ENCODE data around the gene JPH3. TPM values are rescaled to one million over a fixed set of nuclear protein-coding genes. Genes with fewer than 3 reads are reported as not detected.

The JPH3 gene
- total and polyA plus RNA-seq, 12 donors = 0.06 to 0.79 (median 0.10) TPM; not detected in 6

GRCh38 chr16:87619360-87620200 is 17.3 kb downstream of the JPH3 start:
- ATAC-seq = no peak
- WGBS, 2 donors = 57 to 64% methylated on average over 26 of the region's 26 CpGs

GRCh38 chr16:87620201-87620495 is 17.8 kb downstream of the JPH3 start:
- 13 to 18% methylated on average over 5 of the region's 5 CpGs for WGBS, 2 donors

More at GRCh38 chr16:87619360-87620200, 17.3 kb downstream of the JPH3 start:
- DNase-seq = no peak
- intact Hi-C loops (cut with DNase I) = no loop called here
- TF ChIP-seq CTCF (IDR thresholded peaks at IDR 0.05) = no peak
- H3K4me3 ChIP-seq = no peak overlapping the region
- peaks cover 0 to 59% (median 43%) of the 10 kb centered on the region in 7 donors for H3K27me3 ChIP-seq
- H3K36me3 ChIP-seq = no peaks in the 10 kb centered on the region
- H3K9me3 ChIP-seq = no peaks in the 10 kb centered on the region
- H3K4me1 ChIP-seq = no peaks in the 10 kb centered on the region
- no peak overlapping the region for H3K27ac ChIP-seq

GRCh38 chr16:87621550-87621829 is 19.2 kb downstream of the JPH3 start:
- 53 to 58% methylated on average over 8 of the region's 8 CpGs for WGBS, 2 donors
- Histone ChIP-seq H3K4me1 (no peaks in the 10 kb centered on the region), H3K27me3 (peaks cover 0 to 66% (median 34%) of the 10 kb centered on the region in 7 donors), H3K9me3 (no peaks in the 10 kb centered on the region), H3K36me3 (no peaks in the 10 kb centered on the region), H3K4me3 (no peak overlapping the region), H3K27ac (no peak overlapping the region)
- ATAC-seq (no peak), DNase-seq (no peak)
- no peak for TF ChIP-seq CTCF (IDR thresholded peaks at IDR 0.05)
- intact Hi-C loops (cut with DNase I) = no loop called here

More at GRCh38 chr16:87620201-87620495, 17.8 kb downstream of the JPH3 start:
- intact Hi-C loops (cut with DNase I) = no loop called here
- Histone ChIP-seq H3K4me3 (no peak overlapping the region), H3K9me3 (no peaks in the 10 kb centered on the region), H3K27me3 (peaks cover 0 to 60% (median 43%) of the 10 kb centered on the region in 7 donors), H3K4me1 (no peaks in the 10 kb centered on the region), H3K27ac (no peak overlapping the region), H3K36me3 (no peaks in the 10 kb centered on the region)
- ATAC-seq (no peak), DNase-seq (no peak)
- no peak for TF ChIP-seq CTCF (IDR thresholded peaks at IDR 0.05)

GRCh38 chr16:87621976-87622713 is 19.8 kb downstream of the JPH3 start:
- no peaks in the 10 kb centered on the region for H3K4me1 ChIP-seq
- H3K36me3 ChIP-seq = no peaks in the 10 kb centered on the region
- DNase-seq (no peak), ATAC-seq (no peak)
- WGBS, 2 donors = 41 to 48% methylated on average over 15 of the region's 15 CpGs
- H3K27ac ChIP-seq = no peak overlapping the region
- intact Hi-C loops (cut with DNase I) = no loop called here
- H3K27me3 ChIP-seq = peaks cover 0 to 63% (median 30%) of the 10 kb centered on the region in 7 donors
- H3K9me3 ChIP-seq = no peaks in the 10 kb centered on the region
- no peak for TF ChIP-seq CTCF (IDR thresholded peaks at IDR 0.05)
- no peak overlapping the region for H3K4me3 ChIP-seq

Measured in heart right ventricle (tissue), 16 donors.